Measurements from ENCODE around the gene ACOT4.
"Not testable (repeated sequence)": the region's sequence is repeated elsewhere in the genome, so short reads cannot be mapped to it uniquely, and the experiment has no call there.

Gene ACOT4

GRCh38 chr14:73576391-73576790 is 15.3 kb upstream of the ACOT4 start:
- in situ Hi-C loops (cut with HindIII; ENCODE audit: low sequenced_read_pairs), result no loop called here

GRCh38 chr14:73577214-73577613 is 14.5 kb upstream of the ACOT4 start:
- in situ Hi-C loops (cut with HindIII; ENCODE audit: low sequenced_read_pairs), result not testable (repeated sequence)

GRCh38 chr14:73582102-73582979 is 9.3 kb upstream of the ACOT4 start:
- in situ Hi-C loops (cut with HindIII; ENCODE audit: low sequenced_read_pairs), result not testable (repeated sequence)

- in situ Hi-C loops (cut with HindIII; ENCODE audit: low sequenced_read_pairs), result no loop called here
Measured at GRCh38 chr14:73588695-73589094, 3.0 kb upstream of the ACOT4 start.

- in situ Hi-C loops (cut with HindIII; ENCODE audit: low sequenced_read_pairs), result no loop called here
Measured at GRCh38 chr14:73589116-73589515, 2.6 kb upstream of the ACOT4 start.

GRCh38 chr14:73590673-73591004 is 1.0 kb upstream of the ACOT4 start:
- in situ Hi-C loops (cut with HindIII; ENCODE audit: low sequenced_read_pairs), result not testable (repeated sequence)

- in situ Hi-C loops (cut with HindIII; ENCODE audit: low sequenced_read_pairs), result no loop called here
Measured at GRCh38 chr14:73594491-73594890, 2.8 kb downstream of the ACOT4 start.

- in situ Hi-C loops (cut with HindIII; ENCODE audit: low sequenced_read_pairs), result no loop called here
Measured at GRCh38 chr14:73599499-73599898, 7.8 kb downstream of the ACOT4 start.

GRCh38 chr14:73602994-73603393 is 11.3 kb downstream of the ACOT4 start:
- in situ Hi-C loops (cut with HindIII; ENCODE audit: low sequenced_read_pairs), result no loop called here

- in situ Hi-C loops (cut with HindIII; ENCODE audit: low sequenced_read_pairs), result no loop called here
Measured at GRCh38 chr14:73606271-73606670, 14.6 kb downstream of the ACOT4 start.

GRCh38 chr14:73607241-73607640 is 15.6 kb downstream of the ACOT4 start:
- in situ Hi-C loops (cut with HindIII; ENCODE audit: low sequenced_read_pairs), result no loop called here

GRCh38 chr14:73610687-73611086 is 19.0 kb downstream of the ACOT4 start:
- in situ Hi-C loops (cut with HindIII; ENCODE audit: low sequenced_read_pairs), result no loop called here

- in situ Hi-C loops (cut with HindIII; ENCODE audit: low sequenced_read_pairs), result no loop called here
Measured at GRCh38 chr14:73612339-73613045, 20.8 kb downstream of the ACOT4 start, which contains the start of gene ACOT6. Gene ACOT6, plus strand, starts transcription at chr14:73612517. Its CDS starts 55 bp downstream, at chr14:73612572.

GRCh38 chr14:73613046-73613383 is 21.3 kb downstream of the ACOT4 start:
- in situ Hi-C loops (cut with HindIII; ENCODE audit: low sequenced_read_pairs), result no loop called here

GRCh38 chr14:73613419-73613963 is 21.8 kb downstream of the ACOT4 start:
- in situ Hi-C loops (cut with HindIII; ENCODE audit: low sequenced_read_pairs), result no loop called here

- in situ Hi-C loops (cut with HindIII; ENCODE audit: low sequenced_read_pairs), result no loop called here
Measured at GRCh38 chr14:73616831-73617230, 25.2 kb downstream of the ACOT4 start.

- in situ Hi-C loops (cut with HindIII; ENCODE audit: low sequenced_read_pairs), result no loop called here
Measured at GRCh38 chr14:73619524-73619923, 27.9 kb downstream of the ACOT4 start.

GRCh38 chr14:73620268-73620667 is 28.6 kb downstream of the ACOT4 start:
- in situ Hi-C loops (cut with HindIII; ENCODE audit: low sequenced_read_pairs), result no loop called here

- in situ Hi-C loops (cut with HindIII; ENCODE audit: low sequenced_read_pairs), result no loop called here
Measured at GRCh38 chr14:73623504-73624054, 31.9 kb downstream of the ACOT4 start.

- in situ Hi-C loops (cut with HindIII; ENCODE audit: low sequenced_read_pairs), result no loop called here
Measured at GRCh38 chr14:73625706-73626105, 34.0 kb downstream of the ACOT4 start.

- in situ Hi-C loops (cut with HindIII; ENCODE audit: low sequenced_read_pairs), result no loop called here
Measured at GRCh38 chr14:73627151-73627558, 35.5 kb downstream of the ACOT4 start.
